Keratinocyte (primary cell): ENCODE data around the gene PNKP. TPM values are rescaled to one million over a fixed set of nuclear protein-coding genes. Genes with fewer than 3 reads are reported as not detected.

Experiments used
- DNase-seq: peaks from one replicate; pipeline ENCODE4 v3.0.0-alpha.2; 2011; ENCODE audit warnings: low read depth, missing footprints, low spot score
- FAIRE-seq: peaks from 2 replicates; lab custom pipeline; 2011; peaks lifted over from hg19 to GRCh38; lab: Jason Lieb, UNC
- H2AFZ ChIP-seq: 2 replicates; pipeline ENCODE4 v1.6.0; 2012; ENCODE audit warnings: low read length, control low read depth, inconsistent platforms; ENCODE audit not compliant: control insufficient read depth
- H3K27ac ChIP-seq: 2 replicates; pipeline ENCODE4 v1.5.1; 2011; ENCODE audit warnings: low read length; ENCODE audit not compliant: control insufficient read depth, insufficient read depth
- H3K27me3 ChIP-seq: 3 replicates; pipeline ENCODE4 v1.6.0; 2011; ENCODE audit warnings: low read length; ENCODE audit not compliant: control insufficient read depth, insufficient read depth; ENCODE audit errors: extremely low read depth
- H3K36me3 ChIP-seq, 2 experiments: 2 replicates in 1 of 2; 3 replicates in 1 of 2; pipeline ENCODE4 v1.5.1; 2011; ENCODE audit warnings: low read length in 2 of 2, mild to moderate bottlenecking in 1 of 2; ENCODE audit not compliant: control insufficient read depth in 2 of 2, insufficient read depth in 2 of 2; ENCODE audit errors: extremely low read depth in 1 of 2
- H3K4me1 ChIP-seq: 3 replicates; pipeline ENCODE4 v1.5.1; 2011; ENCODE audit warnings: low read length; ENCODE audit not compliant: control insufficient read depth, insufficient read depth; ENCODE audit errors: extremely low read depth
- H3K4me2 ChIP-seq: 3 replicates; pipeline ENCODE4 v1.6.0; 2011; ENCODE audit warnings: low read depth, low read length; ENCODE audit not compliant: control insufficient read depth, insufficient read depth; ENCODE audit errors: extremely low read depth
- H3K4me3 ChIP-seq, 3 experiments: fragments of 200-600 bp in 1 of 3; sonication (generic) in 1 of 3; 2 replicates in 2 of 3; 3 replicates in 1 of 3; pipeline ENCODE4 v1.5.1; 2011 to 2016; ENCODE audit warnings: low read length in 3 of 3, mild to moderate bottlenecking in 3 of 3, control low read depth in 2 of 3, inconsistent platforms in 1 of 3, low read depth in 1 of 3, mixed read lengths in 1 of 3, mixed run types in 1 of 3, moderate library complexity in 1 of 3; ENCODE audit not compliant: control insufficient read depth in 2 of 3, insufficient read depth in 2 of 3; ENCODE audit errors: extremely low read depth in 1 of 3
- H3K79me2 ChIP-seq: 2 replicates; pipeline ENCODE4 v1.6.0; 2012; ENCODE audit warnings: low read length; ENCODE audit not compliant: control insufficient read depth, insufficient read depth
- H3K9ac ChIP-seq: 3 replicates; pipeline ENCODE4 v1.6.0; 2011; ENCODE audit warnings: low read length; ENCODE audit not compliant: control insufficient read depth, insufficient read depth; ENCODE audit errors: extremely low read depth
- H3K9me1 ChIP-seq: 3 replicates; pipeline ENCODE4 v1.6.0; 2011; ENCODE audit warnings: low read length; ENCODE audit not compliant: control insufficient read depth, insufficient read depth; ENCODE audit errors: extremely low read depth
- H3K9me3 ChIP-seq: 2 replicates; pipeline ENCODE4 v1.5.1; 2012; ENCODE audit warnings: low read depth, low read length; ENCODE audit not compliant: control insufficient read depth
- H4K20me1 ChIP-seq: 3 replicates; pipeline ENCODE4 v1.6.0; 2011; ENCODE audit warnings: low read length; ENCODE audit not compliant: control insufficient read depth, insufficient read depth; ENCODE audit errors: extremely low read depth
- CTCF ChIP-seq, 3 experiments: IDR thresholded peaks in 1 of 3; conservative IDR thresholded peaks in 1 of 3; optimal IDR thresholded peaks in 1 of 3; 2 replicates in 2 of 3; 3 replicates in 1 of 3; pipeline versions ENCODE3 to v1.5.1; 2011; ENCODE audit warnings: low read length in 3 of 3, mild to moderate bottlenecking in 3 of 3, moderate library complexity in 2 of 3, control low read depth in 1 of 3, inconsistent platforms in 1 of 3; ENCODE audit not compliant: insufficient read depth in 2 of 3; ENCODE audit errors: extremely low read depth in 1 of 3
- EZH2 ChIP-seq: IDR thresholded peaks from one replicate; pipeline ENCODE4 v1.6.1; 2012; ENCODE audit warnings: inconsistent platforms, mild to moderate bottlenecking, low read length, moderate library complexity
- dilution Hi-C: fragments of 300-500 bp; cut with MboI; formaldehyde crosslinking; loops from one replicate; pipeline ENCODE4 v1.7.0; 2020; ENCODE audit warnings: low sequenced_read_pairs; ENCODE audit not compliant: extremely low pct_ligation_motif_present
- polyA plus RNA-seq, 5 experiments: library from polyadenylated mRNA; depleted of rRNA in 3 of 5; stranded (reverse) in 3 of 5; stranded (forward) in 1 of 5; unstranded in 1 of 5; fragments of >200 nt; gene quantifications; 1 replicate in 1 of 5; 2 replicates in 3 of 5; 3 replicates in 1 of 5; pipeline versions ENCODE4 v1.2.1 to v1.2.3, GENCODE V29; 2011 to 2012; ENCODE audit warnings: missing spikeins in 2 of 5, low read depth in 1 of 5, low replicate concordance in 1 of 5

PNKP gene
- polyA plus RNA-seq, 1 donor (not counting 4 experiments of a cell fraction or from before 2014, with no cell fraction given) = 19.3 TPM

DNA sequence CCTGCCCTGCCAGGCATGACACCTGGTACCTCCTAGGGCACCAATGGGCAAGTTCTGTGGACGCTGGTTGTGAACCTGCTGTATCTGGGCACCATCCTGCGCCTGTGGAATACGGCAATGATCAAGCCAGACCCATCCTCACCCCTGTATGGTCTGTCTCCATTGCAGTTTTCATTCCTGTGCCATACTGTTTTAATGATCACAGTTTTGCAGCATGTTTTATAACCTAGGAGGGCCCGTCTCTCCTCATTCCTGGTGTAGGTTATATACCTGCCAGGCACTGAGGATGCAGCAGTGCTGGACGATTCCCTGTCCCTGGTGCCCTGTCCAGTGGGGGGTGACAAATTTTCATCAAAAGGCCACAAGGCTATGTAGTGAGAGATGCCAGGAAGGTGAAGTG lies 15.7 kb upstream of the PNKP start:
- dilution Hi-C loops = no loop called here
- H3K27me3 ChIP-seq = no peaks in the 10 kb centered on the region
- FAIRE-seq = no peak
- no peak overlapping the region for H3K9ac ChIP-seq
- H3K27ac ChIP-seq = no peak overlapping the region
- peaks cover 4% of the 10 kb centered on the region for H3K9me3 ChIP-seq
- TF ChIP-seq EZH2 (no peak), CTCF (optimal IDR thresholded peaks at IDR 0.05 in 1 of 3, IDR thresholded peaks at IDR 0.05 in 1 of 3, conservative IDR thresholded peaks at IDR 0.05 in 1 of 3; ENCODE audit: extremely low read depth in 1 of 3, insufficient read depth in 2 of 3, low read length in 3 of 3) (no peak)
- no peaks in the 10 kb centered on the region for H3K9me1 ChIP-seq
- no peaks in the 10 kb centered on the region for H4K20me1 ChIP-seq
- no peak for DNase-seq
- H3K4me3 ChIP-seq = no peak overlapping the region
- peaks cover 9% of the 10 kb centered on the region for H3K79me2 ChIP-seq
- H3K4me2 ChIP-seq = no peak overlapping the region
- peaks cover 31 to 34% of the 10 kb centered on the region in 2 experiments for H3K36me3 ChIP-seq
- peaks cover 13% of the 10 kb centered on the region for H3K4me1 ChIP-seq
- H2AFZ ChIP-seq = no peak overlapping the region

DNA sequence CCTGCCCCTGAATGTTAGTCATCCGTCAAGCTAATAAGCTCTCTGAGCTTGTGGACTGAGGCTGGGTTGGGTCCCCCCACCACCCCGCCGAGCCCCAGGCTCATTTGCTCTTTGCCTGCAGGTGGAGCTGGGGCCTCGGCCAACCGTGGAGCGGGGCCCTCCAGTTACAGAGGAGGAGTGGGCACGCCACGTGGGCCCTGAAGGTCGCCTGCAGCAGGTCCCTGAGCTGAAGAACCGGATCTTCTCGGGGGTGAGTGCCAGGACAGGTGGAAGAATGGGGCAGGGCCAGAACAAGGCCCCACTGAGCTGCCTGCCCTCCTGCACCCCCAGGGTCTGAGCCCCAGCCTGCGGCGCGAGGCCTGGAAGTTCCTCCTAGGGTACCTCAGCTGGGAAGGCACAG lies 15.3 kb upstream of the PNKP start:
- Histone ChIP-seq H3K27me3 (no peaks in the 10 kb centered on the region), H3K4me3 (no peak overlapping the region), H4K20me1 (no peaks in the 10 kb centered on the region), H3K4me1 (peaks cover 13% of the 10 kb centered on the region), H3K27ac (no peak overlapping the region), H3K36me3 (peaks cover 31 to 34% of the 10 kb centered on the region in 2 experiments), H3K9me1 (no peaks in the 10 kb centered on the region), H3K79me2 (peaks cover 9% of the 10 kb centered on the region), H3K4me2 (no peak overlapping the region), H3K9ac (no peak overlapping the region), H2AFZ (no peak overlapping the region), H3K9me3 (peaks cover 4% of the 10 kb centered on the region)
- TF ChIP-seq EZH2 (no peak), CTCF (optimal IDR thresholded peaks at IDR 0.05 in 1 of 3, IDR thresholded peaks at IDR 0.05 in 1 of 3, conservative IDR thresholded peaks at IDR 0.05 in 1 of 3; ENCODE audit: extremely low read depth in 1 of 3, insufficient read depth in 2 of 3, low read length in 3 of 3) (no peak)
- DNase-seq (no peak), FAIRE-seq (no peak)
- dilution Hi-C loops = no loop called here
